Uterus (tissue), 4 donors: ENCODE results near the gene HDAC4. TPM values are rescaled to one million over a fixed set of nuclear protein-coding genes. Genes with fewer than 3 reads are reported as not detected.
A peak's percentile ranks its signal among the peaks of the same experiment; 100 is the strongest.

ENCODE experiments used
- DNase-seq, 2 donors: peaks; one replicate each; pipeline ENCODE4 v3.0.0-alpha.2; 2019 to 2020
- H3K27ac ChIP-seq, 2 donors: fragments of 200-600 bp; sonication (generic); 1 replicate in 1 of 2; 2 replicates in 1 of 2; pipeline ENCODE4 v1.5.1; 2016 to 2018
- H3K27me3 ChIP-seq, 2 donors: fragments of 200-600 bp; sonication (generic); one replicate each; pipeline ENCODE4 v1.5.1; 2018 to 2019; ENCODE audit warnings: control low read depth in 1 of 2
- H3K36me3 ChIP-seq, 2 donors: fragments of 200-600 bp; sonication (generic); one replicate each; pipeline ENCODE4 v1.5.1; 2019; ENCODE audit warnings: control low read depth in 1 of 2
- H3K4me1 ChIP-seq, 2 donors: fragments of 200-600 bp; sonication (generic); one replicate each; pipeline ENCODE4 v1.5.1; 2018 to 2019; ENCODE audit warnings: control low read depth in 1 of 2
- H3K4me3 ChIP-seq, 2 donors: fragments of 200-600 bp; sonication (generic); 1 replicate in 1 of 2; 2 replicates in 1 of 2; pipeline ENCODE4 v1.5.1; 2018 to 2019; ENCODE audit warnings: mild to moderate bottlenecking in 1 of 2
- H3K9me3 ChIP-seq, 2 donors: fragments of 200-600 bp; sonication (generic); one replicate each; pipeline ENCODE4 v1.5.1; 2019; ENCODE audit warnings: control low read depth in 1 of 2
- CTCF ChIP-seq, 4 experiments: fragments of 200-600 bp in 2 of 4; fragments of 450-650 bp in 2 of 4; sonication (generic) in 2 of 4; IDR thresholded peaks; one replicate each; pipeline ENCODE4 v1.5.1; 2016 to 2019; ENCODE audit warnings: antibody characterized with exemption in 4 of 4, mild to moderate bottlenecking in 2 of 4, moderate library complexity in 1 of 4
- POLR2A ChIP-seq, 2 donors: fragments of 450-650 bp; IDR thresholded peaks; one replicate each; pipeline ENCODE4 v1.6.1; 2016; ENCODE audit warnings: antibody characterized with exemption in 2 of 2, mild to moderate bottlenecking in 1 of 2, moderate library complexity in 1 of 2
- intact Hi-C: fragments of 100-400 bp; cut with DNase I; formaldehyde crosslinking; loops from one replicate; pipeline ENCODE4 v1.15.1; 2023; ENCODE audit warnings: low total_unique reads
- total RNA-seq, 4 donors: library from RNA; depleted of rRNA in 3 of 4; stranded (reverse); fragments of >200 nt in 3 of 4; gene quantifications; one replicate each; pipeline versions ENCODE4 v1.1.0 to v1.2.4, GENCODE V29; 2014 to 2023
- donor health status: DM: yes; HTN: yes; CAD: no.

Gene HDAC4
- total RNA-seq, 4 donors from 2014 or later: 42.1 to 91.5 (median 73.4) TPM

DNA sequence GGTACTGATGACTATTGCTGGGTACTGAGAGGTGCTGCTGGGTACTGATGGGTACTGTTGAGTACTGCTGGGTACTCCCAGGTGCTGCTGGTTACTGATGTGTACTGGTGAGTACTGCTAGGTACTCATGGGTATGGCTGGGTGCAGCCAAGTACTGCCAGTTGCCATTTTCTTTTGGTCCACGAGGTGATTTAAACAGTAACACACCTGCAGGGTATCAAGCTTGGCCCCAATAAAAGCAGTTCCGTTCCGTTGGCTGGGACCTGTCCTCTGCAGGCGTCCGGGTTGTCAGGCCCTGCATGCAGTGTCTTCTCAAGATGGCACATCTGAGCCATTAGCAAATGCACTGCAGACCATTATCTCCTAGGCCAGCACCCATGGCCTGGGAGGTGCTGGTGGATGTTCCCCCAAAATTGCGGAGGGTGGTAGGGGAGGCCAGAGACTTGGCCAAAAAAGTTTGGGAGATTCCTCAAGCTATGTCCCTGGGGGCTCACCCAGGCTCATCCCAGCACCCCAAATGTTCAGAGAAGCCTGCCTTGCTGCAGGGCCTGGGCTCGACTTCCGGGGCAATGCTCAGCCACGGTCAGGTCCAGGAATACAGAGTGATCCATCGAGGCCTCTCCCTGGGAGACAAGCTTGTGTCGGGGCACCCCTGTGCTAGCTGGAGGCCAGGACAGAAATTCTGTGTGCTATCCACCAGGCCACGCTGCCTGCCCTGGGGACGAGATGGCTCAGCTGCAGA, 387.7 kb downstream of the HDAC4 start:
- peak in 1 of 2 donors; percentile 15 for DNase-seq
- TF ChIP-seq CTCF (IDR thresholded peaks at IDR 0.05) (no peak), POLR2A (IDR thresholded peaks at IDR 0.05) (no peak)
- H3K9me3 ChIP-seq: no peaks in the 10 kb centered on the region
- no peaks in the 10 kb centered on the region for H3K27me3 ChIP-seq
- intact Hi-C loops: no loop called here
- peak overlapping the region in 1 of 2 donors; percentile 51 for H3K27ac ChIP-seq
- H3K4me3 ChIP-seq: no peak overlapping the region
- no peaks in the 10 kb centered on the region for H3K4me1 ChIP-seq
- no peaks in the 10 kb centered on the region for H3K36me3 ChIP-seq

DNA sequence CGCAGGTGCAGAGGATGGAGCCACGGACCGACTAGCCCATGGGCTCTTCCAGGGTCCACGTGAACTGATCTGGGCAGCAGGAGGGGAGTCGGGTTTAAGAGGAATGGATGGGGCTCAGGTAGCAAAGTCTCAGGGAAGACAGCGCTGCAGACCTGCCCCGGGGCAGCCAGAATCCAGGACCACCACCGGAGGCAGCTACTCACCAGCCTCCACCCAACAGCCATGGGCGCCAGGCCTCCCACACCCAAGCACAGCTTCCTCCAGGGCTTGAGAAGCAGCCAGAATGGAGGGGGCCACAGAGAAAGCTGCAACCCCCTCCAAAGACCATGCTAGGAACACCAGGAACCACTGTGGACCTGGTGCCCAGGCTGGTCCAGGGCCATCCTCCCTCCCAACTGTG, 388.6 kb downstream of the HDAC4 start:
- Histone ChIP-seq H3K9me3 (no peaks in the 10 kb centered on the region), H3K4me1 (no peaks in the 10 kb centered on the region), H3K27ac (no peak overlapping the region), H3K36me3 (no peaks in the 10 kb centered on the region), H3K4me3 (no peak overlapping the region), H3K27me3 (no peaks in the 10 kb centered on the region)
- DNase-seq: peak in 1 of 2 donors; percentile 10
- intact Hi-C loops: no loop called here
- no peak for TF ChIP-seq CTCF (IDR thresholded peaks at IDR 0.05)
- no peak for TF ChIP-seq POLR2A (IDR thresholded peaks at IDR 0.05)

GRCh38 chr2:239009589-239009961, 391.2 kb downstream of the HDAC4 start:
- TF ChIP-seq CTCF (IDR thresholded peaks at IDR 0.05) (no peak), POLR2A (IDR thresholded peaks at IDR 0.05) (no peak)
- Histone ChIP-seq H3K27me3 (no peaks in the 10 kb centered on the region), H3K27ac (no peak overlapping the region), H3K4me1 (no peaks in the 10 kb centered on the region), H3K4me3 (no peak overlapping the region), H3K36me3 (no peaks in the 10 kb centered on the region), H3K9me3 (no peaks in the 10 kb centered on the region)
- DNase-seq: no peak
- intact Hi-C loops: no loop called here

DNA sequence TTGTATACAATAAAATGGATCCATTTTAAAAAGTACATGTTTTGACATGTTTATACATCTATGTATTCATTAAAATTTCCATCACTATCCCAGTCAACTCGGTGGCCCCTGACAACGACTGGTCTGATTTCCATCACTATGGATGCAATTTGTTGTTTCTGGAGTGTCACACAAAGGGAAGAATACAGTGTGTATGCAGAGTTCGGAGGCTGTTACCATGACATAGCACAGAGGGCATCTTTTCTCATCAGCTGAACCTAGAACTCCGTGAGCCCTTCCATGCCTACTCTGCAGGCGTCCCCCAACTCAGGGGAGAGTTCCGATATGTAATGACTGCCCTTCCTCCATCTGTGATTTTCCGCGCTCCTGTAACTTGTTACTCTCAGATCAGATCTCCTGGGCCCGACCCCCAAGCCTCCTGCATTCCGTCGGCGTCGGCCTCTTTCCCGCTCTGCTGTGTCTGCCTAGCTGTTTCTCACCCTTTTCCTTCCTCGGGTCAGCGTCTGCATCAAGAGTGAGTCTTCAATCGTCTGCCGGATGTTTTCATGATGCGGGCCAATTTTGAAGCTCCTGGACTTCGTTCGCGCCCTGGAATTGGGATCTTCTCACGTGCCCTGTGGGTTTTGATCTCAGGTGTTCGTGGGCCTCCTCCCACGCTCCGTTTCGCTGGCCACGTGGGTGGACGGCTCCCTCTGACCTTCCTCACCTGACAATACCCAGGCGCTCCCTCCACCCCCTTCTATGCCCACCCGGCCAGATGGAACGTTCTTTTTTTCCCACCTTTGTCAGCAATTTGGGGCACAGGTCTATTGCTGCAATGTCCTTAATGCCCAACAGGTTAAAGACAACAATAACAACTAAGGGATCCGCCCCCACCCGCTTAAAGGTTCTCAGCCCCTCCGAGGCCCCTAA, 391.9 kb downstream of the HDAC4 start:
- Histone ChIP-seq H3K36me3 (no peaks in the 10 kb centered on the region), H3K27me3 (no peaks in the 10 kb centered on the region), H3K4me1 (peaks cover 0 to 4% of the 10 kb centered on the region in 2 donors), H3K9me3 (no peaks in the 10 kb centered on the region), H3K27ac (no peak overlapping the region), H3K4me3 (no peak overlapping the region)
- no peak for TF ChIP-seq POLR2A (IDR thresholded peaks at IDR 0.05)
- TF ChIP-seq CTCF (IDR thresholded peaks at IDR 0.05): no peak
- intact Hi-C loops: no loop called here
- DNase-seq: peak in 1 of 2 donors; percentile 11

DNA sequence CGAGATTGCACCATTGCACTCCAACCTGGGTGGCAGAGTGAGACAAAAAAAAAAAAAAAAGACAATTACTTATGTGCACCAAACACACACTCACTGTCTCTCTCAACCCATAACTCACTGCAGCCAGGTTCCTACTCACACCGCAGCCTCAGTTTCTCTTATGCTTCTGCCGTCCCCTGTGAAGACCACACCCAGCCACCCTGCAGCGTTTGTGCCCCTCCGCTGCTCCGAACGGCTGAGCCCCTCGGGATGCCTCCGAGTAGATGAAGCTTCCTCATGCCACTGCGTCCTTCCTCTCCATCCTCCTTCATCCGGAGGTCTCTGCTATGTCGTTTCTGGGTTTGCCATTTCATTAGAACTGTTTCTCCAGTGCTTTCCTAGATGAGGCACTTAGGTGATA, 392.8 kb downstream of the HDAC4 start:
- Histone ChIP-seq H3K27ac (no peak overlapping the region), H3K27me3 (no peaks in the 10 kb centered on the region), H3K4me3 (no peak overlapping the region), H3K36me3 (no peaks in the 10 kb centered on the region), H3K4me1 (peaks cover 0 to 7% of the 10 kb centered on the region in 2 donors), H3K9me3 (no peaks in the 10 kb centered on the region)
- TF ChIP-seq POLR2A (IDR thresholded peaks at IDR 0.05) (no peak), CTCF (IDR thresholded peaks at IDR 0.05) (no peak)
- intact Hi-C loops: no loop called here
- peak in 1 of 2 donors; percentile 1 for DNase-seq
